AG09319 (cell line): ENCODE results near the gene ZBTB44.
A peak's percentile ranks its signal among the peaks of the same experiment; 100 is the strongest.
"Not testable (repeated sequence)": the region's sequence is repeated elsewhere in the genome, so short reads cannot be mapped to it uniquely, and the experiment has no call there.

Experiments used
- DNase-seq: peaks from one replicate; pipeline ENCODE4 v3.0.0-alpha.2; 2010; ENCODE audit warnings: low read depth; ENCODE audit errors: extremely low read depth
- CTCF ChIP-seq: IDR thresholded peaks from 2 replicates; pipeline ENCODE4 v1.5.1; 2011; ENCODE audit warnings: low read depth, mild to moderate bottlenecking, inconsistent platforms, low read length, moderate library complexity

ZBTB44 gene

GRCh38 chr11:130337281-130338089, 22.8 kb upstream of the ZBTB44 start:
- no peak for TF ChIP-seq CTCF
- DNase-seq, result no peak

GRCh38 chr11:130331397-130331796, 16.7 kb upstream of the ZBTB44 start:
- not testable (repeated sequence) for DNase-seq

- no peak for TF ChIP-seq CTCF
- no peak for DNase-seq
These were observed 15.5 kb upstream of the ZBTB44 start for GRCh38 chr11:130330101-130330684.

- no peak for DNase-seq
- TF ChIP-seq CTCF, result no peak
These were observed 13.7 kb upstream of the ZBTB44 start for GRCh38 chr11:130328420-130328819.

GRCh38 chr11:130327716-130328115, 13.0 kb upstream of the ZBTB44 start:
- no peak for DNase-seq
- TF ChIP-seq CTCF, result no peak

GRCh38 chr11:130325691-130326090, 11.0 kb upstream of the ZBTB44 start:
- DNase-seq, result no peak
- TF ChIP-seq CTCF, result no peak

GRCh38 chr11:130323452-130324450, 9.0 kb upstream of the ZBTB44 start:
- peak; percentile 45 for DNase-seq
- no peak for TF ChIP-seq CTCF
